Activated naive CD8-positive, alpha-beta T cell treated with anti-CD3 and anti-CD28 coated beads, Interleukin-2, amount 10 ng/mL, durations not matched to agents 7 days and 5 days (primary cell): ENCODE measurements around the gene NR1H3. TPM values are rescaled to one million over a fixed set of nuclear protein-coding genes. Genes with fewer than 3 reads are reported as not detected.
A peak's percentile ranks its signal among the peaks of the same experiment; 100 is the strongest.
"Not testable (repeated sequence)": the region's sequence is repeated elsewhere in the genome, so short reads cannot be mapped to it uniquely, and the experiment has no call there.

Source experiments
- ATAC-seq: fragments of 150-1000 bp; cut with Tn5 transposase; one replicate; pipeline ENCODE4 v1.10.0; 2021; ENCODE audit warnings: low read depth, moderate library complexity
- POLR2A ChIA-PET: fragments of 350-600 bp; sonication (Branson Sonifier 250); formaldehyde crosslinking; loops from one replicate; lab custom pipeline; 2021; ENCODE audit warnings: antibody characterized with exemption; lab: Charles Lee
- DNase-seq: peaks from one replicate; pipeline ENCODE4 v3.0.0; 2021
- H3K27ac Mint-ChIP-seq: one replicate; pipeline ENCODE4 v1.8.0; 2022; ENCODE audit warnings: mild to moderate bottlenecking, mixed read lengths
- H3K27me3 Mint-ChIP-seq: one replicate; pipeline ENCODE4 v1.8.0; 2022; ENCODE audit warnings: mild to moderate bottlenecking, moderate library complexity, mixed read lengths
- H3K36me3 Mint-ChIP-seq: one replicate; pipeline ENCODE4 v1.8.0; 2021; ENCODE audit warnings: mild to moderate bottlenecking, mixed read lengths
- H3K4me1 Mint-ChIP-seq: one replicate; pipeline ENCODE4 v1.8.0; 2021; ENCODE audit warnings: mixed read lengths
- H3K4me3 Mint-ChIP-seq: one replicate; pipeline ENCODE4 v1.8.0; 2022; ENCODE audit warnings: mild to moderate bottlenecking, moderate library complexity, mixed read lengths
- H3K9me3 Mint-ChIP-seq: one replicate; pipeline ENCODE4 v1.8.0; 2021; ENCODE audit warnings: mixed read lengths
- total RNA-seq, 2 experiments: library from RNA; stranded (reverse); gene quantifications; one replicate each; pipeline ENCODE4 v1.2.3, GENCODE V29; 2021

The NR1H3 gene
- total RNA-seq, 2 experiments from 2014 or later, result 11.7 to 15.1 TPM

- Mint-ChIP-seq H3K4me3 (no peak overlapping the region), H3K4me1 (peaks cover 7% of the 10 kb centered on the region), H3K9me3 (peaks cover 11% of the 10 kb centered on the region), H3K27ac (no peak overlapping the region), H3K36me3 (peaks cover 65% of the 10 kb centered on the region), H3K27me3 (no peaks in the 10 kb centered on the region)
- POLR2A ChIA-PET, result no interaction called here
- DNase-seq, result no peak
- no peak for ATAC-seq
Measured at GRCh38 chr11:47302853-47303252, 45.1 kb downstream of the NR1H3 start.

DNA sequence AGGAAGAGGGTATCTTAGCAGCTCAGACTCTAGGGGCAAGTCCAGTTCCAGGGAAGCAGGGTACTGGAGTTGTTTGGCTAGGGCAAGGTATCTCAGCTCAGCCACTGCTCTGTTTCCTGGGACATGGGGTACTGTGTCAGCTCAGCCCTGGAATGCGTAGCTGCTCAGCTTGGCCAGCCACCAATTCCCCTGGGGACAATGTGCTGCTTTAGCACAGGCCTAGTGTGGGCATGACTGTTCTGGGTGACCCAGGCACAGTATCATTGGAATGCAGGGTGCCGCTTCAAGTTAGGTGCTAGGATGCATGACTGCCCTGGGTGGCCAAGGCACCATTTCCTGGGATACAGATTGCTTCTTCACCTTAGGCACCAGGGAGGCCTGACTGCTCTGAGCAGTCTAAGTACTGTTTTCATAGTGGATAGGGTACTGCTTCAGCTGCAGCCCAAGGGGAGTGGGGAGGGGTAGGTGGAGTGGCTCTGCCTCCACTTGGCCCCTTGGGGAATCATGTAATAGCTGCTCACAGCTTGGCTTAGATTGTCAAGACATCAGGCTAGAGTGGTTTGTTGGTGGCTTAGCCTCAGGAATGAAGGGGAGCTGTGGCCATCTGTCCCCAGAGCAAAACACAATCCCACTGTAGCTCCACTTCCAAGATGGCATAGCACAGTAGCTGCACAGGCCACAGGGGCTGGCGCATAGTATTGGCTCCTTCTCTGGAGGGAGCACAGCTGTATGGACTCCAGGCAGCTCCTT, 48.1 kb downstream of the NR1H3 start:
- Mint-ChIP-seq H3K27me3 (no peaks in the 10 kb centered on the region), H3K27ac (no peak overlapping the region), H3K9me3 (peaks cover 5% of the 10 kb centered on the region), H3K36me3 (peaks cover 48% of the 10 kb centered on the region), H3K4me1 (peaks cover 6% of the 10 kb centered on the region), H3K4me3 (no peak overlapping the region)
- ATAC-seq, result peak; percentile 18
- no peak for DNase-seq
- POLR2A ChIA-PET, result no interaction called here

DNA sequence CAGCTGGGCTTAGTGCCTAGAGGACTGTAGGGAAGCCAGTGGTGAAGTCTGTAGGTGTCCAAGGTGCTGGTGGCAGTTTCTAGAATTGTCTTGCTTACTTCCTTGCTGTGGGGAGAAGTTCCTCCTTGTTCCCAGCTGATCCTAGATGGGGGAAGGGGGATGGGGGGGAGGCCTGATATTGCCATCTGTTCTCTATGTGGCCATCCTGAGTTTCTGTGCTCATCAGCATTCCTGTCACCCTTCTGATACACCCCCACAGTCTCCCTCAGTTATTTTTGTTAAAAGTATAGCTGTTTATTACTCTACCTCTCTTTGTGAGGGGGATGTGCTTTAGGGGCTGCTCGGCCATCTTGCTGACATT, 48.7 kb downstream of the NR1H3 start:
- ATAC-seq (no peak), DNase-seq (no peak)
- H3K9me3 Mint-ChIP-seq, result peaks cover 5% of the 10 kb centered on the region
- H3K4me1 Mint-ChIP-seq, result peaks cover 6% of the 10 kb centered on the region
- POLR2A ChIA-PET, result no interaction called here
- H3K27me3 Mint-ChIP-seq, result no peaks in the 10 kb centered on the region
- no peak overlapping the region for H3K4me3 Mint-ChIP-seq
- peaks cover 45% of the 10 kb centered on the region for H3K36me3 Mint-ChIP-seq
- H3K27ac Mint-ChIP-seq, result no peak overlapping the region

DNA sequence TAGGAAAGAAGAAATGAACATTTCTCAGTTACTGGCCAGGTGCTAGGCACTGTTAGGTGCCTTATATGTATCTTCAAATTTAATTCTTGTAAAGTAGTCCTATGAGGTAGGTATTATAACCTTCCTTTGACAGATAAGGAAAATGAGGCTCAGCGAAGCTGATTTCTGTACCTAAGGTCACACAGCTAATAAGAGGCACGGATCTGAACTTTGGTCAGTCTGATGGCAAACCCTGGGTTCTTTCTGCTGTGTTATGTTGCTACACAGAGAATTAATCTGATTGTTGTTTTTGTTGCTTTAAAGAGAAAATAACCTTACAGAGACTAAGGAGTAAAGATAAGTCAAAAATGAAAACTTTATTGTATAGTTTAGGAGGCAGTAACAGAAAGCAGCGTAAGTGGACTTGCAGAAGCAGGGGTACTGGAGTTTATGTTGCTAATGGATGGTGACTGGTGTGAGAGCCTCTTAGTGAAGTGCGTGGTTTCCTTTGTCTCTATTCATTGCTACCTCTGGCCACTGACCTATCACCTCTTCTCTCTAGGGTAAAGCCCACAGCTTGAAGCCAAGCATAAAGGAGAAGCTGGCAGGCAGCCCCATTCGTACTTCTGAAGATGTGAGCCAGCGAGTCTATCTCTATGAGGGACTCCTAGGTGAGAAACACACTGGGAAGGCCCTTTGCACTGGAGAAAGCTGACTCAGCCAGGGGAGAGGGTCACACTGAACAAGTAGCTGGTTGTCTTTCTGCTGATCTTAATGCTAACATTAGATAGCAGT, 50.4 kb downstream of the NR1H3 start:
- no peak overlapping the region for H3K4me3 Mint-ChIP-seq
- H3K9me3 Mint-ChIP-seq, result no peaks in the 10 kb centered on the region
- H3K27ac Mint-ChIP-seq, result no peak overlapping the region
- H3K36me3 Mint-ChIP-seq, result peaks cover 32% of the 10 kb centered on the region
- no peaks in the 10 kb centered on the region for H3K27me3 Mint-ChIP-seq
- ATAC-seq (no peak), DNase-seq (no peak)
- peaks cover 2% of the 10 kb centered on the region for H3K4me1 Mint-ChIP-seq
- POLR2A ChIA-PET, result no interaction called here

GRCh38 chr11:47314992-47315391, 57.2 kb downstream of the NR1H3 start:
- Mint-ChIP-seq H3K27me3 (no peaks in the 10 kb centered on the region), H3K4me3 (no peak overlapping the region), H3K27ac (no peak overlapping the region), H3K4me1 (no peaks in the 10 kb centered on the region), H3K9me3 (no peaks in the 10 kb centered on the region), H3K36me3 (peaks cover 29% of the 10 kb centered on the region)
- POLR2A ChIA-PET, result no interaction called here
- DNase-seq (no peak), ATAC-seq (no peak)

DNA sequence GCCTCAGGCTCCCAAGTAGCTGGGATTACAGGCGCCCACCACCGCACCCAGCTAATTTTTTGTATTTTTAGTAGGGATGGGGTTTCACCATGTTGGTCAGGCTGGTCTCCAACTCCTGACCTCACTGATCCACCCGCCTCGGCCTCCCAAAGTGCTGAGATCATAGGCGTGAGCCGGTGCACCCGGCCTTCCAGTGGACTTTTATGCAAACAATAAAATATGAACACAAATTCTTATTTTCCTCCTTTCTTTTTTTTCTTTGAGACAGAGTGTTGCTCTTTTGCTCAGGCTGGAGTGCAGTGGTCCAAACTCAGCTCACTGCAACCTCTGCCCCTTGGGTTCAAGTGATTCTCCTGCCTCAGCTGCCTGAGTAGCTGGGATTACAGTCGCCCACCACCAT, 58.7 kb downstream of the NR1H3 start:
- not testable (repeated sequence) for ATAC-seq, H3K9me3 Mint-ChIP-seq, H3K27me3 Mint-ChIP-seq, H3K4me1 Mint-ChIP-seq, H3K4me3 Mint-ChIP-seq, DNase-seq, H3K27ac Mint-ChIP-seq
- H3K36me3 Mint-ChIP-seq, result peaks cover 29% of the 10 kb centered on the region
- POLR2A ChIA-PET, result interaction anchor here (0.7 kb wide), 1 partner anchor 16 kb away, joined by 4 read pairs; no protein-coding TSS in a partner anchor

DNA sequence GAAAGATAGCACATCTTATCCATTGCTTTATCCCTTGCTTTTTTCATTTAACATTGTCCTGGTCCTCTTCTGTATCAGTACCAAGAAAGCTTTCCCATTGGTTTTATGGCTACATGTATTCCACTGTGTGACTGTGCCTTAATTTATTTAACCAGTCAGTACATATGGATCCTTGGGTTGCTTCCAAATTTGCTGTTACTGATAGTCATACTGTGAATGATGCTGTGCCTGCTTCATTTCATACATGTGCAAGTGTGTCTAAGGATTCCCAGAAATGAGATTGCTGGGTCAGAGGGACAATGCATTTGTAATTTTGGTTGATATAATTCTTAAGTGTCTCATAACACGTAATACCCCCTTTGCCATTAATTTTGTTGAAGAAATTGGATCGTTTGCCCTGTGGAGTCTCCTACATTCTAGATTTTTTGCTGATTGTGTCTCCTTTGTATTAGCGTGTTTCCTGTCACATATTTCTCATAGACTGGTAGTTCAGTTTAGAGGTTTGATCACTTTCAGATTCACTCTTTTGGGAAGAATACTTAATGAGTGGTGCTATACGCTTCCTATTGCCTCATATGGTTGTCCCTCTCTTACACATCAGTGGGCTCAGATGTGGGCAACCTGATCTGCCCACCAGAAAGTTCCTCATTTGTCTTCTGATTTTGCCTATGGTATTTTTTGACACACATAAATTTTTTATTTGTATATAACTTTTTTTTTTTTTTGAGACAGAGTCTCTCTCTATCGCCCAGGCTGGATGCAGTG, 59.5 kb downstream of the NR1H3 start:
- peaks cover 29% of the 10 kb centered on the region for H3K36me3 Mint-ChIP-seq
- H3K27me3 Mint-ChIP-seq, result no peaks in the 10 kb centered on the region
- no peak overlapping the region for H3K4me3 Mint-ChIP-seq

DNA sequence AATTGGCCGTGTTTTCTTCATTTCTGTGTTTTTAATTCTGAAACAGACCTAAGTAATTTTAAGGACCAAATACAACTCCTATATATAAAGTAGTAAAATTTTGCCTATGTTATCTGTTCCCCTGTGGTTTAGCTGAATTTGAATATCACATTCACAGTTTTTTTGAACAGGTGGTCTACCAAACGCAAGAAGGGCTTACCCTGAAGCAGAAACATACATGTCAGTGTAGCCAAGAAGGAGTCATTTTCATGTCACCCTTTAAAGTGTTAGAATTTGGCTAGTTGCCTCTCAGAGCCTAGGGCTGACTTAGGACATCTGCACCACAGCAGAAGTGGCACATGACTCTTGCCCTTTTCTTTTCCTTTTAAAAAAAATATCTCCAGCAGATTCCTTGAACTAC, 60.4 kb downstream of the NR1H3 start:
- peaks cover 29% of the 10 kb centered on the region for H3K36me3 Mint-ChIP-seq
- H3K4me3 Mint-ChIP-seq, result no peak overlapping the region
- POLR2A ChIA-PET, result no interaction called here

More for the DNA sequence above, 59.5 kb downstream of the NR1H3 start:
- Mint-ChIP-seq H3K4me1 (no peaks in the 10 kb centered on the region), H3K9me3 (no peaks in the 10 kb centered on the region), H3K27ac (no peak overlapping the region)
- ATAC-seq (no peak), DNase-seq (no peak)
- POLR2A ChIA-PET, result no interaction called here

More for the DNA sequence above, 60.4 kb downstream of the NR1H3 start:
- H3K27me3 Mint-ChIP-seq, result no peaks in the 10 kb centered on the region
- no peak for ATAC-seq
- DNase-seq, result no peak
- H3K4me1 Mint-ChIP-seq, result no peaks in the 10 kb centered on the region
- no peaks in the 10 kb centered on the region for H3K9me3 Mint-ChIP-seq
- no peak overlapping the region for H3K27ac Mint-ChIP-seq

Other genes starting within 250 kb of the NR1H3 start
- gene ARFGAP2, start 81.1 kb upstream of the NR1H3 start, total RNA-seq, result 100 to 1,000 TPM; 108 to 113 TPM
- gene PACSIN3, start 71.6 kb upstream of the NR1H3 start, total RNA-seq, result 1 to 10 TPM; 1.1 to 1.3 TPM
- gene DDB2, start 43.0 kb upstream of the NR1H3 start, total RNA-seq, result 100 to 1,000 TPM; 178 to 181 TPM
- gene ACP2, start 9.2 kb upstream of the NR1H3 start, total RNA-seq, result 10 to 100 TPM; 26.5 to 31.1 TPM
- 100 to 1,000 TPM; 113 to 114 TPM for gene MADD, start 12.1 kb downstream of the NR1H3 start, total RNA-seq
- gene MYBPC3, start 94.7 kb downstream of the NR1H3 start, total RNA-seq, result under 1 TPM in 1 of 2 experiments, not detected in 1; 0.11 TPM
- 1 to 10 TPM; 2.9 to 3.5 TPM for gene SPI1, start 120.6 kb downstream of the NR1H3 start, total RNA-seq
- 10 to 100 TPM; 33.1 to 38.2 TPM for gene SLC39A13, start 150.6 kb downstream of the NR1H3 start, total RNA-seq
- gene PSMC3, start 168.4 kb downstream of the NR1H3 start, total RNA-seq, result 100 to 1,000 TPM; 113 to 115 TPM
- gene RAPSN, start 191.1 kb downstream of the NR1H3 start, total RNA-seq, result under 1 TPM; 0.42 to 0.91 TPM